Measurements from ENCODE around the gene CLDN18. TPM values are rescaled to one million over a fixed set of nuclear protein-coding genes. Genes with fewer than 3 reads are reported as not detected.

CLDN18 gene
- polyA plus RNA-seq, 2 donors = 0.05 to 0.61 TPM

- H3K36me3 ChIP-seq (ENCODE audit: control insufficient read depth in 2 of 2, insufficient read depth in 2 of 2, low read length in 1 of 2) = peaks cover 0 to 7% of the 10 kb centered on the region in 2 donors
- H3K9me3 ChIP-seq (ENCODE audit: control insufficient read depth in 2 of 2, insufficient read depth in 1 of 2, low read depth in 1 of 2, low read length in 1 of 2) = no peaks in the 10 kb centered on the region
- 28 to 31% methylated on average over 14 of the region's 14 CpGs for WGBS, 2 donors
- no peaks in the 10 kb centered on the region for H3K4me1 ChIP-seq (ENCODE audit: control insufficient read depth in 2 of 2, insufficient read depth in 2 of 2, low read length in 1 of 2)
- H3K27ac ChIP-seq (ENCODE audit: low read depth in 2 of 2, low read length in 1 of 2) = no peak overlapping the region
- H3K27me3 ChIP-seq (ENCODE audit: control insufficient read depth in 1 of 2, insufficient read depth in 2 of 2, low read length in 2 of 2) = no peaks in the 10 kb centered on the region
- no peak overlapping the region for H3K4me3 ChIP-seq (ENCODE audit: low read depth in 1 of 2, low read length in 2 of 2)
These were observed 58.7 kb downstream of the CLDN18 start for GRCh38 chr3:138068579-138069174.

GRCh38 chr3:138070006-138070405 lies 60.0 kb downstream of the CLDN18 start:
- peaks cover 0 to 3% of the 10 kb centered on the region in 2 donors for H3K36me3 ChIP-seq (ENCODE audit: control insufficient read depth in 2 of 2, insufficient read depth in 2 of 2, low read length in 1 of 2)
- no peaks in the 10 kb centered on the region for H3K27me3 ChIP-seq (ENCODE audit: control insufficient read depth in 1 of 2, insufficient read depth in 2 of 2, low read length in 2 of 2)
- H3K9me3 ChIP-seq (ENCODE audit: control insufficient read depth in 2 of 2, insufficient read depth in 1 of 2, low read depth in 1 of 2, low read length in 1 of 2) = no peaks in the 10 kb centered on the region
- H3K27ac ChIP-seq (ENCODE audit: low read depth in 2 of 2, low read length in 1 of 2) = no peak overlapping the region
- H3K4me1 ChIP-seq (ENCODE audit: control insufficient read depth in 2 of 2, insufficient read depth in 2 of 2, low read length in 1 of 2) = no peaks in the 10 kb centered on the region
- H3K4me3 ChIP-seq (ENCODE audit: low read depth in 1 of 2, low read length in 2 of 2) = no peak overlapping the region
- WGBS, 2 donors = 69 to 75% methylated on average over 4 of the region's 4 CpGs

- Histone ChIP-seq H3K27me3 (ENCODE audit: control insufficient read depth in 1 of 2, insufficient read depth in 2 of 2, low read length in 2 of 2) (no peaks in the 10 kb centered on the region), H3K36me3 (ENCODE audit: control insufficient read depth in 2 of 2, insufficient read depth in 2 of 2, low read length in 1 of 2) (peaks cover 3 to 8% of the 10 kb centered on the region in 2 donors), H3K4me1 (ENCODE audit: control insufficient read depth in 2 of 2, insufficient read depth in 2 of 2, low read length in 1 of 2) (no peaks in the 10 kb centered on the region), H3K4me3 (ENCODE audit: low read depth in 1 of 2, low read length in 2 of 2) (no peak overlapping the region), H3K9me3 (ENCODE audit: control insufficient read depth in 2 of 2, insufficient read depth in 1 of 2, low read depth in 1 of 2, low read length in 1 of 2) (peaks cover 0 to 2% of the 10 kb centered on the region in 2 donors), H3K27ac (ENCODE audit: low read depth in 2 of 2, low read length in 1 of 2) (no peak overlapping the region)
- 73 to 78% methylated on average over 8 of the region's 8 CpGs for WGBS, 2 donors
These were observed 62.8 kb downstream of the CLDN18 start for GRCh38 chr3:138072796-138073195.

GRCh38 chr3:138078096-138078495 lies 68.1 kb downstream of the CLDN18 start:
- Histone ChIP-seq H3K9me3 (ENCODE audit: control insufficient read depth in 2 of 2, insufficient read depth in 1 of 2, low read depth in 1 of 2, low read length in 1 of 2) (peaks cover 0 to 2% of the 10 kb centered on the region in 2 donors), H3K27ac (ENCODE audit: low read depth in 2 of 2, low read length in 1 of 2) (no peak overlapping the region), H3K36me3 (ENCODE audit: control insufficient read depth in 2 of 2, insufficient read depth in 2 of 2, low read length in 1 of 2) (peaks cover 2 to 13% of the 10 kb centered on the region in 2 donors), H3K4me3 (ENCODE audit: low read depth in 1 of 2, low read length in 2 of 2) (no peak overlapping the region), H3K27me3 (ENCODE audit: control insufficient read depth in 1 of 2, insufficient read depth in 2 of 2, low read length in 2 of 2) (no peaks in the 10 kb centered on the region), H3K4me1 (ENCODE audit: control insufficient read depth in 2 of 2, insufficient read depth in 2 of 2, low read length in 1 of 2) (peaks cover 0 to 3% of the 10 kb centered on the region in 2 donors)
- WGBS, 2 donors = 71 to 87% methylated on average over 4 of the region's 4 CpGs

- Histone ChIP-seq H3K4me3 (ENCODE audit: low read depth in 1 of 2, low read length in 2 of 2) (no peak overlapping the region), H3K9me3 (ENCODE audit: control insufficient read depth in 2 of 2, insufficient read depth in 1 of 2, low read depth in 1 of 2, low read length in 1 of 2) (peaks cover 0 to 2% of the 10 kb centered on the region in 2 donors), H3K36me3 (ENCODE audit: control insufficient read depth in 2 of 2, insufficient read depth in 2 of 2, low read length in 1 of 2) (peaks cover 4 to 13% of the 10 kb centered on the region in 2 donors), H3K27ac (ENCODE audit: low read depth in 2 of 2, low read length in 1 of 2) (no peak overlapping the region), H3K4me1 (ENCODE audit: control insufficient read depth in 2 of 2, insufficient read depth in 2 of 2, low read length in 1 of 2) (peaks cover 0 to 3% of the 10 kb centered on the region in 2 donors), H3K27me3 (ENCODE audit: control insufficient read depth in 1 of 2, insufficient read depth in 2 of 2, low read length in 2 of 2) (no peaks in the 10 kb centered on the region)
- 0% methylated on average over 1 of the region's 1 CpG for WGBS, 2 donors
These were observed 69.0 kb downstream of the CLDN18 start for GRCh38 chr3:138078901-138079344.

GRCh38 chr3:138079901-138080300 lies 69.9 kb downstream of the CLDN18 start:
- 89% methylated on average over 5 of the region's 5 CpGs for WGBS, 2 donors
- Histone ChIP-seq H3K9me3 (ENCODE audit: control insufficient read depth in 2 of 2, insufficient read depth in 1 of 2, low read depth in 1 of 2, low read length in 1 of 2) (peaks cover 0 to 2% of the 10 kb centered on the region in 2 donors), H3K36me3 (ENCODE audit: control insufficient read depth in 2 of 2, insufficient read depth in 2 of 2, low read length in 1 of 2) (peaks cover 6 to 13% of the 10 kb centered on the region in 2 donors), H3K4me3 (ENCODE audit: low read depth in 1 of 2, low read length in 2 of 2) (no peak overlapping the region), H3K4me1 (ENCODE audit: control insufficient read depth in 2 of 2, insufficient read depth in 2 of 2, low read length in 1 of 2) (peaks cover 0 to 3% of the 10 kb centered on the region in 2 donors), H3K27me3 (ENCODE audit: control insufficient read depth in 1 of 2, insufficient read depth in 2 of 2, low read length in 2 of 2) (no peaks in the 10 kb centered on the region), H3K27ac (ENCODE audit: low read depth in 2 of 2, low read length in 1 of 2) (no peak overlapping the region)

- Histone ChIP-seq H3K9me3 (ENCODE audit: control insufficient read depth in 2 of 2, insufficient read depth in 1 of 2, low read depth in 1 of 2, low read length in 1 of 2) (peaks cover 2 to 3% of the 10 kb centered on the region in 2 donors), H3K36me3 (ENCODE audit: control insufficient read depth in 2 of 2, insufficient read depth in 2 of 2, low read length in 1 of 2) (peaks cover 7 to 13% of the 10 kb centered on the region in 2 donors), H3K4me3 (ENCODE audit: low read depth in 1 of 2, low read length in 2 of 2) (no peak overlapping the region), H3K27ac (ENCODE audit: low read depth in 2 of 2, low read length in 1 of 2) (no peak overlapping the region), H3K27me3 (ENCODE audit: control insufficient read depth in 1 of 2, insufficient read depth in 2 of 2, low read length in 2 of 2) (no peaks in the 10 kb centered on the region), H3K4me1 (ENCODE audit: control insufficient read depth in 2 of 2, insufficient read depth in 2 of 2, low read length in 1 of 2) (peaks cover 0 to 3% of the 10 kb centered on the region in 2 donors)
- WGBS, 2 donors = 64 to 66% methylated on average over 5 of the region's 5 CpGs
These were observed 71.6 kb downstream of the CLDN18 start for GRCh38 chr3:138081371-138082084.

GRCh38 chr3:138082085-138082991 lies 72.4 kb downstream of the CLDN18 start:
- H3K4me3 ChIP-seq (ENCODE audit: low read depth in 1 of 2, low read length in 2 of 2) = no peak overlapping the region
- peaks cover 9 to 10% of the 10 kb centered on the region in 2 donors for H3K36me3 ChIP-seq (ENCODE audit: control insufficient read depth in 2 of 2, insufficient read depth in 2 of 2, low read length in 1 of 2)
- H3K27ac ChIP-seq (ENCODE audit: low read depth in 2 of 2, low read length in 1 of 2) = peak overlapping the region in 1 of 2 donors; percentile 26
- peaks cover 0 to 3% of the 10 kb centered on the region in 2 donors for H3K4me1 ChIP-seq (ENCODE audit: control insufficient read depth in 2 of 2, insufficient read depth in 2 of 2, low read length in 1 of 2)
- peaks cover 2 to 5% of the 10 kb centered on the region in 2 donors for H3K9me3 ChIP-seq (ENCODE audit: control insufficient read depth in 2 of 2, insufficient read depth in 1 of 2, low read depth in 1 of 2, low read length in 1 of 2)
- 32 to 40% methylated on average over 8 of the region's 8 CpGs for WGBS, 2 donors
- H3K27me3 ChIP-seq (ENCODE audit: control insufficient read depth in 1 of 2, insufficient read depth in 2 of 2, low read length in 2 of 2) = no peaks in the 10 kb centered on the region

GRCh38 chr3:138082992-138083386 lies 73.0 kb downstream of the CLDN18 start:
- peaks cover 5 to 9% of the 10 kb centered on the region in 2 donors for H3K36me3 ChIP-seq (ENCODE audit: control insufficient read depth in 2 of 2, insufficient read depth in 2 of 2, low read length in 1 of 2)
- H3K9me3 ChIP-seq (ENCODE audit: control insufficient read depth in 2 of 2, insufficient read depth in 1 of 2, low read depth in 1 of 2, low read length in 1 of 2) = peaks cover 0 to 5% of the 10 kb centered on the region in 2 donors
- H3K27ac ChIP-seq (ENCODE audit: low read depth in 2 of 2, low read length in 1 of 2) = no peak overlapping the region
- H3K27me3 ChIP-seq (ENCODE audit: control insufficient read depth in 1 of 2, insufficient read depth in 2 of 2, low read length in 2 of 2) = no peaks in the 10 kb centered on the region
- peaks cover 0 to 3% of the 10 kb centered on the region in 2 donors for H3K4me1 ChIP-seq (ENCODE audit: control insufficient read depth in 2 of 2, insufficient read depth in 2 of 2, low read length in 1 of 2)
- no peak overlapping the region for H3K4me3 ChIP-seq (ENCODE audit: low read depth in 1 of 2, low read length in 2 of 2)
